ENCODE measurements around the gene PKP4.
"Not testable (repeated sequence)": the region's sequence is repeated elsewhere in the genome, so short reads cannot be mapped to it uniquely, and the experiment has no call there.

PKP4 gene

GRCh38 chr2:158688721-158689120 is 232.0 kb downstream of the PKP4 start:
- peak; percentile 42 for DNase-seq

DNA sequence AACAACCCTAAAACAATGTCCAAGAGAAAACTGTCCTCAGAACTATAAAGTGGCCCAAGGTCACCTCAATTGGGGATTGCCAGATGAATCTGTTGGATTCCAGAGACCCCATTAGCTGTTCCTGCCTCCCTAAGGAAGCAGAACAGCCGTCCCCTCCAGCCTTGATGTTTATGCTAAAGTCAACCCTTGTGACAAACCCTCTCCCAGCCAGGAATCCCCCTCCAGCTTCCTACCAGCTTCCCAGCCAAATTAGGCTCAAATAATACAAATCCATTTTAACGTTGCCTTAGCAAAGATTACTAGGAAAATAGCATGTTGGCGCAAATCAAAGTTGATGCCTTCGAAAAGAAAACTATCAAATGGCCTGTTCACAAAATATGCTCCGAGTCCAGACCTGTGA is 232.6 kb downstream of the PKP4 start:
- DNase-seq: no peak

GRCh38 chr2:158690823-158691222 is 234.1 kb downstream of the PKP4 start:
- no peak for DNase-seq

DNA sequence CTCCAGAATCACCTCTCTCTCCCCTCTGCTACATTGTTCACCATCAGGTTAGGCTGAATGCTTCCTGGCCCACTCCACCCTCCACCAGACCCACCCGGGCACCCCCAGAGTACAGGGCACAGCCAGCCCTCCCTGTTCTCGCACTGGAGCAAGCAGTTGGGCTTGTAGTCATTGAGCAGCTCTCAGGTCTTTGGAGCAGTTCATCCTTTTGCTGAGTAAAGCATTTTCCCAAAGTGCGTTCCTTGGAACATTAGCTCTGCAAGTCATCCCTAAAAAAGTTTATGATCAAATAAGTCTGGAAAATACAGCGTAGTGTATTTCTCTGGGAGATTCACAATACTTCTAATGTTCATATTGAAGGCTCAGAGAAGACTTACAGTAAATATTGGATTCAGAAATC is 234.9 kb downstream of the PKP4 start:
- DNase-seq: no peak

DNA sequence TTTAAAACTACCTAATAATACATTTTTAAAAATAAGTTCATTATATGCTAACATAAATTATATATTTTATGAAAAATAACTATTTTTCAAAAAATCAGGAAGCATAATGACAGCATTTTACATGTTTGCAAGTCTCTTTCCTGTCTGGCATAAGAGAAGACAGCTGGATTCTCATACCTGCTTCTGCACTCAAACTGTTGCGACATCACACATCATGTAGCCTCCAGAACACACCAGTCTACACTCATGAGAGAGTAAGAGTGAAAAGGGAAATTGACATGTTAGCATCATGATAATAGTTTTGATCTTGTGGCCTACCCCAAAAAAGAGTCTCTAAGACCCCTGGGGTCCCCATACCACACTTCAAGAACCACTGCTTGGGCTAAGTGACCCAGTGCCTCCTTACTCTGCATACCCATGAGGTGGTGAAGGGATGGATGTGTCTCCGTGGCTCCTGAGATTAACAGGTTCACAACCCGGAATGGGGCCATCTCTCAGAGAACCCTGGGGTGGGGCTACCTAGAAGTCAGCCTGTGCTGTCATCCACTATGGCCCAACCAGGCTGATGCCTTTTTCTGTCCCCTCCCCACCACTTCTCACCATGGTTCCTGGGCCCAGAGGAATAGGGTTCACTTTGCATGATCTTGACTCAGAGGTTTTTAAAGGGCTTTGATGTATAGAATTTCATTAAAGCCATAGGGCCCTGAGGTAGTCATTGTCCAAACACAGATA is 235.8 kb downstream of the PKP4 start:
- DNase-seq: no peak

DNA sequence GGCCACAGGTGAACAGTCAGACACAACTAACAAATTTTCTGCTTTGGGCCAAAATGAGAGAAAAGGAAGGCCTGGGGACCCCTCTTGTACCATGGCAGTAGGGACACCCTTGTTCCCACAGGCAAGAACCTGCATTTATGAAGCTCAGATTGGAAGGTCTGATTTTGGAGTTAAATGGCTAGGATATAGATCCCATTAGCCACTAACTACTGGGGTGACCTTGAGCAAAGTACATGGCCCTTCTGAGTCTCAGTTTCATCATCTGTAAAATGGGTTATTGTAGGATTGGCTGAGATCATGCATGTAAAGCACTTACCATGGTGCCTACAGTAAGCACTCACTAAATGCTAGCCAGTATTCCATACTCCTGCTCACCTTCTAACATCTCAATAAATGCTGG is 236.7 kb downstream of the PKP4 start:
- DNase-seq: no peak

- no peak for DNase-seq
Observed at GRCh38 chr2:158695305-158695704, 238.6 kb downstream of the PKP4 start.

GRCh38 chr2:158695744-158696143 is 239.0 kb downstream of the PKP4 start:
- not testable (repeated sequence) for DNase-seq

GRCh38 chr2:158699323-158699722 is 242.6 kb downstream of the PKP4 start:
- no peak for DNase-seq

DNA sequence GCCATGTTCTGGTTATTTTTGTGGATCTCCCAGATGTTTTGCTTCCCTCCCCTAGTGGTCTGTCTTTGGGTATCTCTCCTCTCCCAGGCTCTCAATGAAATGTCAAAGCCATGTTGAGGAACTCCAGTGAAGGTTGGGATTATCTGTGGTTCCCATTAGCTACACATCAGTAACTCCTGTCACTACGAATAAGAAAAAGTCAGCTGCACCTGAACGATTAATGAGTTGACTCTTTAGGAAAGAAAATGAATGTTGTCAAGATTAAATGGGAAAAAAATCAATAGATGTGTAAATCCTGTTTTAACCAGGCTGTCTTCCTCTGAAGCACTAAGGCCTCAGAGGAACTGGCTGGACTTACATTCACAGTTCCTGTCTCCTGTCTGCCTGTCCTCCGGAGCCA is 244.3 kb downstream of the PKP4 start:
- DNase-seq: no peak

DNA sequence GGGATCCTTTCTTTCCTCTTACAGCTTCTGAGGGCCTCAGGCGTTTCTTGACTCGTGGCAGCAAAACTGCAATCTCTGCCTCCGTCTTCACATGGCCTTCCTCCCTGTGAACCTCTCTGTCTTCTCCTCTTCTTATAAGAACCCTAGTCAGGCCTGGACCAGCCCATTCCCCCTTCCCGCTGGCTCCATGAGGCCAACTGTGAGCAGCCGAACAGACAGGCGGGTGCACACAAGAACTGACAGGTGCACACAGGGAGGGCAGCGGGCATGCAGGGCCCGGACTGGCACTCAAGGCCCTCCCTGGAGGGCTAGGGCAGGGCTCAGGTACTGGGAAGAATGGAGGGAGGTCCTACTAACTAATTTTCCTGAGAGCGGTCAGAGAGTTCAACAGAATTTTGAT is 246.0 kb downstream of the PKP4 start:
- no peak for DNase-seq

DNA sequence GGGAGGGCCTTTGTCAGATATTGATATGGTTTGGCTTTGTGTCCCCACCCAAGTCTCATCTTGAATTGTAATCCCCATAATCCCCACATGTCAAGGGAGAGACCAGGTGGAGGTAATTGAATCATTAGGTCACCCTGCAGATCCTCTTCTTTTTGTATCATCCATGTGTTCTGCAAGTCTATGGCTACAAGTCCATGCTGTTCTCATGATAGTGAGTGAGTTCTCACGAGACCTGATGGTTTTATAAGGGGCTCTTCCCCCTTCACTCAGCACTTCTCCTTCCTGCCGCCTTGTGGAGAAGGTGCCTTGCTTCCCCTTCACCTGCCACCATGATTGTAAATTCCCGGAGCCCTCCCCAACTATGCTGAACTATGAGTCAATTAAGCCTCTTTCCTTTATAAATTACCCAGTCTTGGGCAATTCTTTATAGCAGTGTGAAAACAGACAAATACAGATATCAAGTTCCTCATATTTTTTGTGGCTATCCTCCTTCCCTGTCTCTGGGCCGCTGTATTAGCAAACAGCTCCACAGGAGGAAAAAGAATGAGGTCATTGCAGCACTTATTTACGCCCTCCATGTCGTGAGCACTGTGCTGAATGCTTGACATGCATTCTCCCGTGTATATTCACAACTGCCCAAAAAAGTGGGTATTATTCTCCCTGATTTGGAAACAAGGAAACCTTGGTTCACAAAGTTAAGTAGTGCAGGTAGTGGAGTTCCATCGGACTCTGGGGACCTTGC is 248.1 kb downstream of the PKP4 start:
- not testable (repeated sequence) for DNase-seq

GRCh38 chr2:158712791-158713522 is 256.2 kb downstream of the PKP4 start:
- DNase-seq: no peak

GRCh38 chr2:158713523-158714138 is 256.9 kb downstream of the PKP4 start:
- DNase-seq: no peak

GRCh38 chr2:158714420-158714819 is 257.7 kb downstream of the PKP4 start:
- no peak for DNase-seq

DNA sequence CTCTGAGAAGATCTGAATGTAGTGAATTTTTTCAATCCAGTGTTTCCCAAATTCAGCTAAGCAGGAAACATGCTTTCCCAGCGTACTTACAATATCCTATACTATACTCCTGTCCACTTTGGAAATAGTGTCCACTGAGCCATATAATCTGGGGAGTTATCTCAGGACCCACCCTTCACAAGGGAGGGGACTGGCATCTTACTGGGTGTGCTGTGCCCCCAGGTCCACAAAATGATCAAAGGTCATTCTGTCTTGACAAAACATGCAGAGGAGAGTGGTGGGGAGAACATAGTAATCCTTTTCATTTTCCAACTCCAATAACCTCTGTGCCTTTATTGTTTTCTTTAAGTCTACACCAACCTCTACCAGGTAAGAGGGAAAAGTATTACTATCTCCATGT is 258.6 kb downstream of the PKP4 start:
- no peak for DNase-seq

GRCh38 chr2:158716121-158716791 is 259.5 kb downstream of the PKP4 start:
- no peak for DNase-seq

DNA sequence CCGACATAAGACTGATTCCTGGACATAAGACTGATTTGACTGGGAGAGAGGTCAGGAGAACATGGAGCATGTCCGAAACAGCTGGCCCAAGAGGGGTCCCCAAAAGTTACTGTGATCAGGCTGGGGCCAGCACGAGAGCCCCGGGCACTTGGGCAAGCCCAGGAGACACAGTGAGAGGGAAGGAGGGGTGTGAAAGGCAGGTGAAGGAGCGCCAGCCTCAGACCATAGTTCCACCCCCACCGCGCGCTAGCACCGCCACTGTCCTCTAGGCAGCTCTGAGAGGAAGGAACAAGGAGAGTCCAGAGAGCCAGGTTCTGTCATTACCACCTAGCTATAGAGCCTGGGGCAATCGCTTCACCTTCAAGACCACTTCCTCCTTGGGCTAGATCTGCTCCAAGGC is 260.2 kb downstream of the PKP4 start:
- no peak for DNase-seq

GRCh38 chr2:158717366-158718195 is 260.8 kb downstream of the PKP4 start:
- DNase-seq: no peak

- no peak for DNase-seq
Observed at GRCh38 chr2:158718196-158718585, 261.4 kb downstream of the PKP4 start.

- no peak for DNase-seq
Observed at GRCh38 chr2:158718851-158719250, 262.1 kb downstream of the PKP4 start.

- DNase-seq: no peak
Observed at GRCh38 chr2:158719403-158719802, 262.7 kb downstream of the PKP4 start.

Measured in fibroblast of skin of right biceps (primary cell).